Liver (tissue), 9 donors: ENCODE measurements around the gene CDX1. TPM values are rescaled to one million over a fixed set of nuclear protein-coding genes. Genes with fewer than 3 reads are reported as not detected.

Experiments
- DNase-seq: peaks from one replicate; pipeline ENCODE4 v3.0.0-alpha.2; 2017; ENCODE audit warnings: low spot score
- H3K27ac ChIP-seq, 2 donors: one replicate each; pipeline ENCODE4 v1.7.0; 2013; ENCODE audit warnings: inconsistent platforms in 2 of 2, low read length in 2 of 2, control low read depth in 1 of 2, low read depth in 1 of 2, mild to moderate bottlenecking in 1 of 2
- H3K27me3 ChIP-seq, 4 donors: one replicate each; pipeline versions ENCODE4 v1.6.1 to v1.7.0; 2013; ENCODE audit warnings: low read length in 3 of 4, inconsistent platforms in 1 of 4, mild to moderate bottlenecking in 1 of 4, moderate library complexity in 1 of 4; ENCODE audit not compliant: control insufficient read depth in 4 of 4, insufficient read depth in 4 of 4
- H3K36me3 ChIP-seq, 4 donors: one replicate each; pipeline versions ENCODE4 v1.6.1 to v1.7.0; 2013; ENCODE audit warnings: low read length in 3 of 4, mild to moderate bottlenecking in 3 of 4, low read depth in 1 of 4, moderate library complexity in 1 of 4; ENCODE audit not compliant: control insufficient read depth in 4 of 4, insufficient read depth in 3 of 4
- H3K4me1 ChIP-seq, 4 donors: one replicate each; pipeline versions ENCODE4 v1.6.1 to v1.7.0; 2013; ENCODE audit warnings: low read length in 3 of 4, mild to moderate bottlenecking in 3 of 4, moderate library complexity in 1 of 4; ENCODE audit not compliant: control insufficient read depth in 4 of 4, insufficient read depth in 4 of 4
- H3K4me3 ChIP-seq, 3 donors: one replicate each; pipeline versions ENCODE4 v1.6.1 to v1.7.0; 2013; ENCODE audit warnings: low read length in 3 of 3, control low read depth in 1 of 3, low read depth in 1 of 3, mild to moderate bottlenecking in 1 of 3
- H3K9ac ChIP-seq, 2 donors: one replicate each; pipeline ENCODE4 v1.7.0; 2013; ENCODE audit warnings: low read length in 2 of 2, mild to moderate bottlenecking in 2 of 2, moderate library complexity in 2 of 2, control low read depth in 1 of 2, low read depth in 1 of 2
- H3K9me3 ChIP-seq, 4 donors: one replicate each; pipeline versions ENCODE4 v1.6.1 to v1.7.0; 2013; ENCODE audit warnings: low read length in 3 of 4; ENCODE audit not compliant: control insufficient read depth in 4 of 4
- ATF3 ChIP-seq: IDR thresholded peaks from 2 replicates; pipeline ENCODE4 v1.6.1; 2016; ENCODE audit warnings: antibody characterized with exemption
- EGR1 ChIP-seq, 2 donors: IDR thresholded peaks; 2 replicates each; pipeline ENCODE4 v1.6.1; 2016 to 2018; ENCODE audit warnings: antibody characterized with exemption in 2 of 2, low read depth in 2 of 2
- GABPA ChIP-seq, 2 donors: IDR thresholded peaks in 1 of 2; conservative IDR thresholded peaks in 1 of 2; 2 replicates each; pipeline ENCODE4 v1.6.1; 2016; ENCODE audit warnings: antibody characterized with exemption in 2 of 2, mild to moderate bottlenecking in 1 of 2, moderate library complexity in 1 of 2
- HNF4A ChIP-seq, 2 donors: conservative IDR thresholded peaks; 2 replicates each; pipeline ENCODE4 v1.6.1; 2016; ENCODE audit warnings: antibody characterized with exemption in 2 of 2, mild to moderate bottlenecking in 2 of 2
- HNF4G ChIP-seq: IDR thresholded peaks from 2 replicates; pipeline ENCODE4 v1.6.1; 2016; ENCODE audit warnings: antibody characterized with exemption
- JUND ChIP-seq, 2 donors: IDR thresholded peaks; 2 replicates each; pipeline ENCODE4 v1.6.1; 2016; ENCODE audit warnings: antibody characterized with exemption in 2 of 2
- MAX ChIP-seq: IDR thresholded peaks from 2 replicates; pipeline ENCODE4 v1.6.1; 2016; ENCODE audit warnings: antibody characterized with exemption
- NR2F2 ChIP-seq: IDR thresholded peaks from 2 replicates; pipeline ENCODE4 v1.6.1; 2016; ENCODE audit warnings: antibody characterized with exemption
- RAD21 ChIP-seq, 2 donors: IDR thresholded peaks; 2 replicates each; pipeline ENCODE4 v1.6.1; 2016; ENCODE audit warnings: antibody characterized with exemption in 2 of 2, mild to moderate bottlenecking in 2 of 2
- REST ChIP-seq: IDR thresholded peaks from 2 replicates; pipeline ENCODE4 v1.6.1; 2016; ENCODE audit warnings: antibody characterized with exemption, mild to moderate bottlenecking
- RXRA ChIP-seq, 2 donors: IDR thresholded peaks; 2 replicates each; pipeline ENCODE4 v1.6.1; 2017 to 2018; ENCODE audit warnings: antibody characterized with exemption in 2 of 2, mild to moderate bottlenecking in 1 of 2
- SP1 ChIP-seq: IDR thresholded peaks from 2 replicates; pipeline ENCODE4 v1.6.1; 2018; ENCODE audit warnings: antibody characterized with exemption, mild to moderate bottlenecking
- TAF1 ChIP-seq: conservative IDR thresholded peaks from 2 replicates; pipeline ENCODE4 v1.6.1; 2016; ENCODE audit warnings: antibody characterized with exemption, mild to moderate bottlenecking
- ZBTB33 ChIP-seq: IDR thresholded peaks from 2 replicates; pipeline ENCODE4 v1.6.1; 2016; ENCODE audit warnings: antibody characterized with exemption
- WGBS: extraction: QIAGEN DNeasy Blood & Tissue Kit; methylation state at CpG from one replicate; pipeline ENCODE4 v1.1.7; 2013; 5-methylcytosine and 5-hydroxymethylcytosine counted together
- polyA plus RNA-seq, 2 donors: library from polyadenylated mRNA; stranded (reverse) in 1 of 2; unstranded in 1 of 2; fragments of 200-250 nt in 1 of 2; fragments of >200 nt in 1 of 2; fragmentation: Nextera tagmentation in 1 of 2; extraction: Ambion mirVana in 1 of 2; gene quantifications; one replicate each; pipeline versions ENCODE4 v1.2.1 to v1.2.3, GENCODE V29; 2013 to 2015
- total RNA-seq, 2 donors: library from RNA; depleted of rRNA; stranded (reverse); fragments of >200 nt; gene quantifications; one replicate each; pipeline ENCODE4 v1.2.3, GENCODE V29; 2014
- donor health status: healthy.
- donor health status: healthy.
- donor health status: healthy.
- donor health status: healthy.
- donor health status: healthy.

Gene CDX1
- total and polyA plus RNA-seq, 4 donors, result not detected

GRCh38 chr5:150152636-150153462 is 13.7 kb upstream of the CDX1 start:
- 78% methylated on average over 12 of the region's 12 CpGs for WGBS
- peaks cover 0 to 7% (median 1%) of the 10 kb centered on the region in 4 donors for H3K4me1 ChIP-seq
- H3K4me3 ChIP-seq, result no peak overlapping the region
- no peak for DNase-seq
- no peaks in the 10 kb centered on the region for H3K9me3 ChIP-seq
- TF ChIP-seq GABPA (IDR thresholded peaks at IDR 0.05 in 1 of 2, conservative IDR thresholded peaks at IDR 0.05 in 1 of 2) (no peak), REST (no peak), RXRA (IDR thresholded peaks at IDR 0.05) (no peak), RAD21 (IDR thresholded peaks at IDR 0.05) (no peak), ATF3 (no peak), SP1 (no peak)
- no peak overlapping the region for H3K9ac ChIP-seq
- no peaks in the 10 kb centered on the region for H3K27me3 ChIP-seq
- H3K27ac ChIP-seq, result peak overlapping the region in 1 of 2 donors; percentile 76
- H3K36me3 ChIP-seq, result no peaks in the 10 kb centered on the region

- Histone ChIP-seq H3K27ac (peak overlapping the region in 1 of 2 donors; percentile 76), H3K27me3 (no peaks in the 10 kb centered on the region), H3K4me3 (no peak overlapping the region), H3K9ac (no peak overlapping the region), H3K9me3 (no peaks in the 10 kb centered on the region), H3K36me3 (no peaks in the 10 kb centered on the region), H3K4me1 (peaks cover 0 to 7% (median 1%) of the 10 kb centered on the region in 4 donors)
- DNase-seq, result no peak
- 87% methylated on average over 2 of the region's 2 CpGs for WGBS
- no peak for TF ChIP-seq MAX
- TF ChIP-seq ZBTB33, result no peak
- no peak for TF ChIP-seq JUND (IDR thresholded peaks at IDR 0.05)
- no peak for TF ChIP-seq HNF4G
- TF ChIP-seq REST, result no peak
- no peak for TF ChIP-seq SP1
- TF ChIP-seq GABPA (IDR thresholded peaks at IDR 0.05 in 1 of 2, conservative IDR thresholded peaks at IDR 0.05 in 1 of 2), result no peak
- no peak for TF ChIP-seq ATF3
- no peak for TF ChIP-seq RXRA (IDR thresholded peaks at IDR 0.05)
- TF ChIP-seq NR2F2, result no peak
- no peak for TF ChIP-seq TAF1
- TF ChIP-seq HNF4A (conservative IDR thresholded peaks at IDR 0.05), result no peak
- TF ChIP-seq EGR1 (IDR thresholded peaks at IDR 0.05; ENCODE audit: low read depth in 2 of 2), result no peak
Measured at GRCh38 chr5:150153483-150153882, 13.1 kb upstream of the CDX1 start.
